Suprapubic skin (tissue), 4 donors: ENCODE measurements around the gene DYRK1B. TPM values are rescaled to one million over a fixed set of nuclear protein-coding genes. Genes with fewer than 3 reads are reported as not detected.

ENCODE experiments used
- DNase-seq, 2 donors: peaks; one replicate each; pipeline ENCODE4 v3.0.0-alpha.2; 2019; ENCODE audit warnings: low spot score in 2 of 2
- H3K27ac ChIP-seq: fragments of 200-600 bp; sonication (generic); one replicate; pipeline ENCODE4 v1.5.1; 2019
- H3K27me3 ChIP-seq: fragments of 200-600 bp; sonication (generic); one replicate; pipeline ENCODE4 v1.5.1; 2019
- H3K36me3 ChIP-seq: fragments of 200-600 bp; sonication (generic); one replicate; pipeline ENCODE4 v1.5.1; 2019
- H3K4me1 ChIP-seq: fragments of 200-600 bp; sonication (generic); one replicate; pipeline ENCODE4 v1.5.1; 2019
- H3K4me3 ChIP-seq: fragments of 200-600 bp; sonication (generic); one replicate; pipeline ENCODE4 v1.5.1; 2019; ENCODE audit warnings: mild to moderate bottlenecking
- H3K9me3 ChIP-seq: fragments of 200-600 bp; sonication (generic); one replicate; pipeline ENCODE4 v1.5.1; 2019
- CTCF ChIP-seq, 2 donors: fragments of 200-600 bp in 1 of 2; fragments of 450-650 bp in 1 of 2; sonication (generic) in 1 of 2; IDR thresholded peaks; one replicate each; pipeline ENCODE4 v1.5.1; 2016 to 2019; ENCODE audit warnings: antibody characterized with exemption in 2 of 2, mild to moderate bottlenecking in 1 of 2, moderate library complexity in 1 of 2
- EP300 ChIP-seq: sonication (generic); formaldehyde crosslinking; IDR thresholded peaks from one replicate; pipeline ENCODE4 v1.6.1; 2017; ENCODE audit warnings: antibody characterized with exemption
- POLR2A ChIP-seq, 2 donors: fragments of 450-650 bp; IDR thresholded peaks; one replicate each; pipeline ENCODE4 v1.6.1; 2017; ENCODE audit warnings: antibody characterized with exemption in 2 of 2, mild to moderate bottlenecking in 2 of 2, moderate library complexity in 2 of 2
- POLR2AphosphoS5 ChIP-seq, 3 donors: sonication (generic); formaldehyde crosslinking; IDR thresholded peaks; one replicate each; pipeline ENCODE4 v1.6.1; 2017; ENCODE audit warnings: antibody characterized with exemption in 3 of 3
- WGBS: methylation state at CpG from one replicate; pipeline ENCODE4 v1.1.5; 2018; 5-methylcytosine and 5-hydroxymethylcytosine counted together
- total RNA-seq, 4 donors: library from RNA; depleted of rRNA; stranded (reverse); fragments of >200 nt; gene quantifications; one replicate each; pipeline ENCODE4 v1.1.0, GENCODE V29; 2016

Gene DYRK1B
- total RNA-seq, 4 donors from 2014 or later, result 17.9 to 31.7 (median 24.2) TPM

GRCh38 chr19:39828015-39828653, 5.8 kb downstream of the DYRK1B start:
- 77% methylated on average over 26 of the region's 26 CpGs for WGBS
- Histone ChIP-seq H3K4me1 (peaks cover 27% of the 10 kb centered on the region), H3K9me3 (no peaks in the 10 kb centered on the region), H3K27me3 (no peaks in the 10 kb centered on the region), H3K27ac (no peak overlapping the region), H3K36me3 (peaks cover 58% of the 10 kb centered on the region), H3K4me3 (no peak overlapping the region)
- no peak for DNase-seq
- TF ChIP-seq POLR2A (IDR thresholded peaks at IDR 0.05) (no peak), CTCF (IDR thresholded peaks at IDR 0.05) (no peak), EP300 (no peak), POLR2AphosphoS5 (IDR thresholded peaks at IDR 0.05) (no peak)

DNA sequence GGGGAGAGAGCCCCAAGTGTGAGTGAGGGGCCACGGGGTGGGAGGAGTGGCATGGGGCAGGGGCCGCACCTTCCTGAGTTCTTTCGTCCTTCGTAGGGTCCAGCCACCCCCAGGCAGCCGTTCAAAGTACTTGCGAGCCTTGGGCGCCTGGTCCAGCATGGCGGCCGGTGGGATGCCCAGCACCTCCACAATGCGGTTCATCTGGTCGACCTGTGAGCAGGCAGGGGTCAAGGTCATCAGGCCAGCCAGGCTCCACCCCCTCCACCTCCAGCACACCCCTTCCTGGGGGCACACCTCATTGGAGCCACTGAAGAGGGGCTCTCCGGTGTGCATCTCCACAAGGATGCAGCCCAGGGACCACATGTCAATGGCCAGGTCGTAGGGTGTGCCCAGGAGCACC, 6.7 kb downstream of the DYRK1B start:
- no peaks in the 10 kb centered on the region for H3K9me3 ChIP-seq
- no peaks in the 10 kb centered on the region for H3K27me3 ChIP-seq
- DNase-seq, result no peak
- no peak overlapping the region for H3K27ac ChIP-seq
- peaks cover 58% of the 10 kb centered on the region for H3K36me3 ChIP-seq
- H3K4me1 ChIP-seq, result peaks cover 17% of the 10 kb centered on the region
- H3K4me3 ChIP-seq, result no peak overlapping the region
- 88% methylated on average over 11 of the region's 13 CpGs for WGBS
- no peak for TF ChIP-seq CTCF (IDR thresholded peaks at IDR 0.05)
- TF ChIP-seq POLR2A (IDR thresholded peaks at IDR 0.05), result no peak
- no peak for TF ChIP-seq POLR2AphosphoS5 (IDR thresholded peaks at IDR 0.05)
- TF ChIP-seq EP300, result no peak

DNA sequence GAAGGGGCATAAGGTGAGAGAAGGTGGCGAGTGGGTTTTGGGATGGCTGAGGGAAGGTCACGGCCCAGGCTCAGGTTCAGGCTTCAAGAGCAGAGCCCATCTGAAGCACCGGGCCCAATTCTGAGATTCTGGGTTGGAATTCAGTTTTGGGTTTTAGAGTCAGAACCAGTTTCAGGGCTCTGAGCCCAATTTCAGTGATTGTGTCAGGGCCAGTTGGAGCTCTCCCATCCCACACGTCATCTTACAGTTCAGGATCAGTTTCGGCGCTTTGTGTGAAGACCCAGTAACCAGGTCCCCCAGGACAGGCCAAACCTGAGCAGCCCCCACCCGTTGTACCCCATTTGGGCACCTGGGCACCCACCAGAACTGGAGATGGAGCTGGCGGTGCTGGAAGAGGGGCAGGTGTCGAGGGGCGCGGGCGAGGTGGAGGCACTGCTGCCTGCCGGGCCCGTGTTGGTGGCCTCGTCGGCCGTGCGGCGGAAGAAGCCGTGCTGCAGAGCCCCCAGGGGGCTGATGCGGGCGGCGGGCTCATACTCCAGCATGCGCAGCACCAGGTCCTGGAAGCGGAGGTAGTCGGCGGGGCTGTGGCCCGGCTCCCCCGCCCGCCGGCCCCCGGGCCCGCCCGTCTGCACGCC, 7.5 kb downstream of the DYRK1B start:
- Histone ChIP-seq H3K27me3 (no peaks in the 10 kb centered on the region), H3K9me3 (no peaks in the 10 kb centered on the region), H3K27ac (no peak overlapping the region), H3K4me1 (peaks cover 15% of the 10 kb centered on the region), H3K4me3 (no peak overlapping the region), H3K36me3 (peaks cover 54% of the 10 kb centered on the region)
- no peak for TF ChIP-seq POLR2AphosphoS5 (IDR thresholded peaks at IDR 0.05)
- TF ChIP-seq EP300, result no peak
- no peak for TF ChIP-seq POLR2A (IDR thresholded peaks at IDR 0.05)
- no peak for TF ChIP-seq CTCF (IDR thresholded peaks at IDR 0.05)
- DNase-seq, result no peak
- 92% methylated on average over 31 of the region's 35 CpGs for WGBS

GRCh38 chr19:39825531-39826076, 8.4 kb downstream of the DYRK1B start:
- peak in 1 of 2 donors; percentile 69 for DNase-seq
- no peaks in the 10 kb centered on the region for H3K9me3 ChIP-seq
- 88% methylated on average over 13 of the region's 17 CpGs for WGBS
- no peaks in the 10 kb centered on the region for H3K27me3 ChIP-seq
- no peak overlapping the region for H3K4me3 ChIP-seq
- H3K27ac ChIP-seq, result no peak overlapping the region
- H3K4me1 ChIP-seq, result peaks cover 15% of the 10 kb centered on the region
- TF ChIP-seq POLR2A (IDR thresholded peaks at IDR 0.05) (no peak), EP300 (no peak), POLR2AphosphoS5 (IDR thresholded peaks at IDR 0.05) (no peak), CTCF (IDR thresholded peaks at IDR 0.05) (no peak)
- peaks cover 52% of the 10 kb centered on the region for H3K36me3 ChIP-seq

DNA sequence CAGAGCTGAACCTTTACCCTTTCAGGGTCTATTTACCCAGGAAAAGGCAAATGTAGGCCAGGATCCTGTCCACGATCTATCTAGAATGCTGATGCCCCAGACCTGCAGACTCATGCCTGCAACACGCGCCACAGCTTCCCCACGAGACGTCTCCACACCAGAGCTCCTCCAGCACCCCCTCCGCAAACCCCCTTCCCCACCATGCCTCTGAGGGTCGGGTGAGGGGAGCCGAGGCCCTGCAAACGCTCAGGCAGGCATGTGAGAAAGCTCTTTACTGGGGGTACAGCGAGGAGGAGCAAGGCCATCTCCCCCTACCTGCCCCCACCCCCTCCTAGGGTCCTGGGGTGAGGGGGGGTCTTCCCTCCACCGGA, 8.9 kb downstream of the DYRK1B start:
- WGBS, result 77% methylated on average over 11 of the region's 11 CpGs
- DNase-seq, result peak in 1 of 2 donors; percentile 72
- Histone ChIP-seq H3K27me3 (no peaks in the 10 kb centered on the region), H3K4me3 (peak overlapping the region; percentile 87), H3K4me1 (peaks cover 15% of the 10 kb centered on the region), H3K27ac (peak overlapping the region; percentile 38), H3K36me3 (peaks cover 47% of the 10 kb centered on the region), H3K9me3 (no peaks in the 10 kb centered on the region)
- TF ChIP-seq EP300 (no peak), POLR2A (IDR thresholded peaks at IDR 0.05) (no peak), CTCF (IDR thresholded peaks at IDR 0.05) (no peak), POLR2AphosphoS5 (IDR thresholded peaks at IDR 0.05) (no peak)
